T-helper 1 cell treated with Interleukin-12 subunit alpha and Interleukin-12 subunit beta and Interleukin-4 antibody, amounts not matched to agents 30 ng/mL and 1 ng/mL, for 36 hours (primary cell): Measurements from ENCODE around the gene KIF26A. TPM values are rescaled to one million over a fixed set of nuclear protein-coding genes. Genes with fewer than 3 reads are reported as not detected.

Experiments
- intact Hi-C: fragments of 100-400 bp; cut with micrococcal nuclease; formaldehyde crosslinking; loops from one replicate; pipeline ENCODE4 v1.15.1; 2024
- total RNA-seq: library from RNA; stranded (reverse); gene quantifications from 2 replicates; pipeline ENCODE4 v1.2.3, GENCODE V29; 2022

The KIF26A gene
- total RNA-seq, 1 donor from 2014 or later = 0.66 TPM

GRCh38 chr14:104112609-104113571 lies 25.5 kb upstream of the KIF26A start:
- intact Hi-C loops = no loop called here

GRCh38 chr14:104113631-104114420 lies 24.6 kb upstream of the KIF26A start:
- intact Hi-C loops = no loop called here

GRCh38 chr14:104114421-104115130 lies 23.8 kb upstream of the KIF26A start:
- intact Hi-C loops = no loop called here

- intact Hi-C loops = no loop called here
Measured at GRCh38 chr14:104115131-104115600, 23.2 kb upstream of the KIF26A start.

- intact Hi-C loops = no loop called here
Measured at GRCh38 chr14:104115691-104116287, 22.6 kb upstream of the KIF26A start.

- intact Hi-C loops = no loop called here
Measured at GRCh38 chr14:104116288-104116755, 22.1 kb upstream of the KIF26A start.

- intact Hi-C loops = no loop called here
Measured at GRCh38 chr14:104116756-104117340, 21.5 kb upstream of the KIF26A start.

- intact Hi-C loops = no loop called here
Measured at GRCh38 chr14:104117341-104118005, 20.9 kb upstream of the KIF26A start.

GRCh38 chr14:104118006-104118844 lies 20.2 kb upstream of the KIF26A start:
- intact Hi-C loops = no loop called here

GRCh38 chr14:104119119-104119487 lies 19.3 kb upstream of the KIF26A start:
- intact Hi-C loops = no loop called here

- intact Hi-C loops = no loop called here
Measured at GRCh38 chr14:104119488-104120251, 18.7 kb upstream of the KIF26A start.

GRCh38 chr14:104120281-104120741 lies 18.1 kb upstream of the KIF26A start:
- intact Hi-C loops = no loop called here

GRCh38 chr14:104121142-104121541 lies 17.2 kb upstream of the KIF26A start:
- intact Hi-C loops = no loop called here

GRCh38 chr14:104123879-104124278 lies 14.5 kb upstream of the KIF26A start:
- intact Hi-C loops = no loop called here

- intact Hi-C loops = no loop called here
Measured at GRCh38 chr14:104125011-104125410, 13.4 kb upstream of the KIF26A start.

GRCh38 chr14:104126753-104127152 lies 11.6 kb upstream of the KIF26A start:
- intact Hi-C loops = no loop called here

GRCh38 chr14:104128981-104129380 lies 9.4 kb upstream of the KIF26A start:
- intact Hi-C loops = no loop called here

- intact Hi-C loops = no loop called here
Measured at GRCh38 chr14:104129556-104129955, 8.8 kb upstream of the KIF26A start.
